Omental fat pad (tissue), 4 donors: ENCODE results near the gene KCNG2. TPM values are rescaled to one million over a fixed set of nuclear protein-coding genes. Genes with fewer than 3 reads are reported as not detected.

Experiments used
- ATAC-seq: fragments of 150-250 bp; one replicate; pipeline ENCODE4 v1.9.1; 2016; ENCODE audit warnings: mild to moderate bottlenecking, moderate library complexity; ENCODE audit not compliant: low FRiP score
- DNase-seq: peaks from one replicate; pipeline ENCODE4 v3.0.0-alpha.2; 2019; ENCODE audit warnings: low spot score
- CTCF ChIP-seq, 3 donors: fragments of 450-650 bp; IDR thresholded peaks; one replicate each; pipeline ENCODE4 v1.5.1; 2016 to 2017; ENCODE audit warnings: antibody characterized with exemption in 3 of 3, mild to moderate bottlenecking in 3 of 3, moderate library complexity in 2 of 3
- total RNA-seq, 4 donors: library from RNA; depleted of rRNA; stranded (reverse); fragments of >200 nt; gene quantifications; one replicate each; pipeline ENCODE4 v1.1.0, GENCODE V29; 2016

The KCNG2 gene
- total RNA-seq, 4 donors from 2014 or later: 0.75 to 2.4 (median 0.96) TPM; not detected in 1

GRCh38 chr18:79754022-79754761, 43.5 kb upstream of the KCNG2 start:
- ATAC-seq (no peak), DNase-seq (no peak)
- no peak for TF ChIP-seq CTCF (IDR thresholded peaks at IDR 0.05)

GRCh38 chr18:79754831-79755351, 42.8 kb upstream of the KCNG2 start:
- TF ChIP-seq CTCF (IDR thresholded peaks at IDR 0.05): no peak
- DNase-seq: no peak
- ATAC-seq: no peak

GRCh38 chr18:79755496-79756142, 42.1 kb upstream of the KCNG2 start:
- TF ChIP-seq CTCF (IDR thresholded peaks at IDR 0.05): no peak
- ATAC-seq (no peak), DNase-seq (no peak)

- no peak for TF ChIP-seq CTCF (IDR thresholded peaks at IDR 0.05)
- DNase-seq (no peak), ATAC-seq (no peak)
Measured at GRCh38 chr18:79756143-79756500, 41.6 kb upstream of the KCNG2 start.

GRCh38 chr18:79756826-79757225, 40.9 kb upstream of the KCNG2 start:
- DNase-seq (no peak), ATAC-seq (no peak)
- no peak for TF ChIP-seq CTCF (IDR thresholded peaks at IDR 0.05)

- no peak for ATAC-seq
- no peak for TF ChIP-seq CTCF (IDR thresholded peaks at IDR 0.05)
- DNase-seq: no peak
Measured at GRCh38 chr18:79760348-79760747, 37.4 kb upstream of the KCNG2 start.

- ATAC-seq (no peak), DNase-seq (no peak)
- TF ChIP-seq CTCF (IDR thresholded peaks at IDR 0.05): no peak
Measured at GRCh38 chr18:79760881-79761280, 36.9 kb upstream of the KCNG2 start.
